Vagina (tissue), 2 donors: ENCODE data around the gene GTF3C1. TPM values are rescaled to one million over a fixed set of nuclear protein-coding genes. Genes with fewer than 3 reads are reported as not detected.

Experiments
- DNase-seq, 2 donors: peaks; one replicate each; pipeline ENCODE4 v3.0.0-alpha.2; 2017; ENCODE audit errors: extremely low spot score in 2 of 2
- H3K27ac ChIP-seq: fragments of 200-600 bp; sonication (generic); one replicate; pipeline ENCODE4 v1.5.1; 2019
- H3K27me3 ChIP-seq: fragments of 200-600 bp; sonication (generic); one replicate; pipeline ENCODE4 v1.5.1; 2019
- H3K36me3 ChIP-seq, 2 donors: fragments of 200-600 bp; sonication (generic); one replicate each; pipeline ENCODE4 v1.5.1; 2017 to 2019
- H3K4me1 ChIP-seq: fragments of 200-600 bp; sonication (generic); one replicate; pipeline ENCODE4 v1.5.1; 2019
- H3K4me3 ChIP-seq, 2 donors: fragments of 200-600 bp; sonication (generic); 1 replicate in 1 of 2; 2 replicates in 1 of 2; pipeline ENCODE4 v1.5.1; 2016 to 2019
- H3K9me3 ChIP-seq: fragments of 200-600 bp; sonication (generic); one replicate; pipeline ENCODE4 v1.5.1; 2019
- POLR2A ChIP-seq, 2 donors: fragments of 450-650 bp; IDR thresholded peaks; one replicate each; pipeline ENCODE4 v1.6.1; 2017; ENCODE audit warnings: antibody characterized with exemption in 2 of 2, mild to moderate bottlenecking in 2 of 2, moderate library complexity in 2 of 2
- POLR2AphosphoS5 ChIP-seq, 2 donors: sonication (generic); formaldehyde crosslinking; IDR thresholded peaks; one replicate each; pipeline ENCODE4 v1.9.0; 2017; ENCODE audit warnings: antibody characterized with exemption in 2 of 2, mild to moderate bottlenecking in 2 of 2, low read depth in 1 of 2; ENCODE audit not compliant: insufficient read depth in 1 of 2
- intact Hi-C: fragments of 100-400 bp; cut with DNase I; formaldehyde crosslinking; loops from one replicate; pipeline ENCODE4 v1.15.1; 2023
- total RNA-seq: library from RNA; depleted of rRNA; stranded (reverse); fragments of >200 nt; gene quantifications from one replicate; pipeline ENCODE4 v1.2.3, GENCODE V29; 2016
- TF ChIP-seq, protein P1 (sequence below), 3 experiments: fragments of 450-650 bp in 2 of 3; fragments of 200-600 bp in 1 of 3; sonication (generic) in 1 of 3; IDR thresholded peaks; one replicate each; pipeline ENCODE4 v1.5.1; 2017 to 2019; ENCODE audit warnings: antibody characterized with exemption in 3 of 3, mild to moderate bottlenecking in 2 of 3, moderate library complexity in 2 of 3

GTF3C1 gene
- total RNA-seq, 1 donor from 2014 or later = 133 TPM

DNA sequence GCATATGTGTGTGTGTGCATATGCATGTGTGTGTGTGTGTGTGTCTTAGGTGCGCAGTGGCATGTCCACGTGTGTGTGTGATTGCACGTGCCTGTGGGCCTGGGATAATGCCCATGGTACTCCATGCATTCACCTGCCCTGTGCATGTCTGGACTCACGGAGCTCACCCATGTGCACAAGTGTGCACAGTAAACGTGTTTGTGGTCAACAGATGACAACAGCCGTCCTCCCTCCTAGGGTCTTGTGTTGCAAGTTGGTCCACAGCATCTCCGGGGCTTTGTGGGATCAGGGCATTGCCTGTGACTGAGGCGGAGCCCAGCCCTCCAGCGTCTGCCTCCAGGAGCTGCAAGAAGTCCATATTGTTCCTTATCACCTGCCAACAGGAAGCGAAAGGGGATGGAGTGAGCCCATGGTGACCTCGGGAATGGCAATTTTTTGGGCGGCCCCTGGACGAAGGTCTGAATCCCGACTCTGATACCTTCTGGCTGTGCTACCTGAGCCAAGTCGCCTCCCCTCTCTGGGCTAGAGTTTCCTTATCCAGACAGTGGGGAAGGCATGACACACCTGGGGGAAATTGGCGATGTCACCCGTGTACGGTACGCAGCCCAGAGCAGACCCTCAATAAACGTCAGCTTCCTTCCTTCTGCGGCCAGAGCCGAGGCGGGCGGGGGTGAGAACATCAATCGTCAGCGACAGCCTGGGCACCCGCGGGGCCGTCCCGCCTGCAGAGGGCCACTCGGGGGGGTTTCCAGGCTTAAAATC lies 100.1 kb downstream of the GTF3C1 start:
- no peak for DNase-seq
- no peak overlapping the region for H3K27ac ChIP-seq
- H3K27me3 ChIP-seq = no peaks in the 10 kb centered on the region
- no peaks in the 10 kb centered on the region for H3K4me1 ChIP-seq
- TF ChIP-seq, protein P1, sequence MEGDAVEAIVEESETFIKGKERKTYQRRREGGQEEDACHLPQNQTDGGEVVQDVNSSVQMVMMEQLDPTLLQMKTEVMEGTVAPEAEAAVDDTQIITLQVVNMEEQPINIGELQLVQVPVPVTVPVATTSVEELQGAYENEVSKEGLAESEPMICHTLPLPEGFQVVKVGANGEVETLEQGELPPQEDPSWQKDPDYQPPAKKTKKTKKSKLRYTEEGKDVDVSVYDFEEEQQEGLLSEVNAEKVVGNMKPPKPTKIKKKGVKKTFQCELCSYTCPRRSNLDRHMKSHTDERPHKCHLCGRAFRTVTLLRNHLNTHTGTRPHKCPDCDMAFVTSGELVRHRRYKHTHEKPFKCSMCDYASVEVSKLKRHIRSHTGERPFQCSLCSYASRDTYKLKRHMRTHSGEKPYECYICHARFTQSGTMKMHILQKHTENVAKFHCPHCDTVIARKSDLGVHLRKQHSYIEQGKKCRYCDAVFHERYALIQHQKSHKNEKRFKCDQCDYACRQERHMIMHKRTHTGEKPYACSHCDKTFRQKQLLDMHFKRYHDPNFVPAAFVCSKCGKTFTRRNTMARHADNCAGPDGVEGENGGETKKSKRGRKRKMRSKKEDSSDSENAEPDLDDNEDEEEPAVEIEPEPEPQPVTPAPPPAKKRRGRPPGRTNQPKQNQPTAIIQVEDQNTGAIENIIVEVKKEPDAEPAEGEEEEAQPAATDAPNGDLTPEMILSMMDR (IDR thresholded peaks at IDR 0.05) = no peak
- H3K4me3 ChIP-seq = no peak overlapping the region
- peaks cover 2% of the 10 kb centered on the region for H3K9me3 ChIP-seq
- intact Hi-C loops = no loop called here
- no peaks in the 10 kb centered on the region for H3K36me3 ChIP-seq

DNA sequence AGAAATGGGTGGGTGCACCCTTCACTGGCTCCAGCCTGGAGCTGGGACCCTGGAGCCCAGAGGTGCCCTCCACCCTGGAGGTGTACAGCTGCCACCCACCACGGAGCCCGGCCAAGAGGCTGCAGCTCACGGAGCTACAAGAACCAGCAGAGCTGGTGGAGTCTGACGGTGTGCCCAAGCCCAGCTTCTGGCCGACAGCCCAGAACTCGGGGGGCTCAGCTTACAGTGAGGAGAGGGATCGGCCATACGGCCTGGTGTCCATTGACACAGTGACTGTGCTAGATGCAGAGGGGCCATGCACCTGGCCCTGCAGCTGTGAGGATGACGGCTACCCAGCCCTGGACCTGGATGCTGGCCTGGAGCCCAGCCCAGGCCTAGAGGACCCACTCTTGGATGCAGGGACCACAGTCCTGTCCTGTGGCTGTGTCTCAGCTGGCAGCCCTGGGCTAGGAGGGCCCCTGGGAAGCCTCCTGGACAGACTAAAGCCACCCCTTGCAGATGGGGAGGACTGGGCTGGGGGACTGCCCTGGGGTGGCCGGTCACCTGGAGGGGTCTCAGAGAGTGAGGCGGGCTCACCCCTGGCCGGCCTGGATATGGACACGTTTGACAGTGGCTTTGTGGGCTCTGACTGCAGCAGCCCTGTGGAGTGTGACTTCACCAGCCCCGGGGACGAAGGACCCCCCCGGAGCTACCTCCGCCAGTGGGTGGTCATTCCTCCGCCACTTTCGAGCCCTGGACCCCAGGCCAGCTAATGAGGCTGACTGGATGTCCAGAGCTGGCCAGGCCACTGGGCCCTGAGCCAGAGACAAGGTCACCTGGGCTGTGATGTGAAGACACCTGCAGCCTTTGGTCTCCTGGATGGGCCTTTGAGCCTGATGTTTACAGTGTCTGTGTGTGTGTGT lies 100.9 kb downstream of the GTF3C1 start:
- no peaks in the 10 kb centered on the region for H3K4me1 ChIP-seq
- intact Hi-C loops = no loop called here
- no peak overlapping the region for H3K27ac ChIP-seq
- peaks cover 8% of the 10 kb centered on the region for H3K9me3 ChIP-seq
- no peaks in the 10 kb centered on the region for H3K27me3 ChIP-seq
- H3K4me3 ChIP-seq = no peak overlapping the region
- TF ChIP-seq POLR2A (IDR thresholded peaks at IDR 0.05) = no peak
- TF ChIP-seq POLR2AphosphoS5 (IDR thresholded peaks at IDR 0.05; ENCODE audit: insufficient read depth in 1 of 2, low read depth in 1 of 2) = no peak
- TF ChIP-seq, protein P1 (IDR thresholded peaks at IDR 0.05) = no peak
- H3K36me3 ChIP-seq = no peaks in the 10 kb centered on the region
- DNase-seq = no peak

DNA sequence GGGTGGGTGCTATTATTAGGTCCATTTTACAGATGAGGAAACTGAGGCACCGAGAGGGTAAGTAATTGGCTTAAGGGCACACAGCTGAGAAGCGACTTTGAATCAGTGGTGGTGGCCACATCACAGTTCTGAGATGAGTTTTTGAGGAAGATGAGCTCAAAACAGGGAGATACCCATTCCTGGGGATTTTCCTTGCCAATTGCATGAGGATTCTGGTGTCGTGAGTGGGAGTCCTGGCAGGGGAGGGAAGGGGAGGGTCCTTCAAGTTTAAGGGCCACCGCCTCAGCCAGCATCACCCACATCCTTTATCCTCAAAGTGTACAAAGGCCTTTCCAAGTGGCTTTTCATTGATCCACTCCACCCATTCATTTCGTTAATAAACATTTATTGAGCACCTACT lies 102.4 kb downstream of the GTF3C1 start:
- TF ChIP-seq, protein P1 (IDR thresholded peaks at IDR 0.05) = no peak
- TF ChIP-seq POLR2A (IDR thresholded peaks at IDR 0.05) (no peak), POLR2AphosphoS5 (IDR thresholded peaks at IDR 0.05; ENCODE audit: insufficient read depth in 1 of 2, low read depth in 1 of 2) (no peak)
- Histone ChIP-seq H3K4me3 (no peak overlapping the region), H3K9me3 (peaks cover 8% of the 10 kb centered on the region), H3K36me3 (no peaks in the 10 kb centered on the region), H3K27me3 (no peaks in the 10 kb centered on the region), H3K4me1 (no peaks in the 10 kb centered on the region), H3K27ac (no peak overlapping the region)
- intact Hi-C loops = no loop called here
- DNase-seq = no peak

DNA sequence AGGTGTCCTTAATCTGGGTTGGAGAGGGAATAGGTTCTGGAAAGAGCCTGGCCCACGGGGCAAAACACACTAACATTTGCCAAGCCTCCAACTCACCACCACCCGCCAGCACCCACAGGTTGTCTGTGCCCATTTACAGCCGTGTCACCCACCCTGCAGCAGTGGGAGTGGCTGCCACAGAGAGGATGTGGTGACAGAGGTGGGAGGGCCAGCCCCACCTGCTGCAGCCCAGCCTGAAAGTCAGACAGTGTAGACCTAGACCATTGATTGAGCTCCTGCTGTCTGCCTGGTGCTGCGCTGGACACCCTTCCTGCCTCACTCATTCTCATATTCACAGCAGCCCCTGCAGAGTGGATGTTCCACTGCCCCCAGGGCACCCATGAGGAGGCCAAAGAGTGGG lies 103.0 kb downstream of the GTF3C1 start:
- intact Hi-C loops = no loop called here
- no peak for DNase-seq
- peak in 1 of 2 donors; percentile 28 for TF ChIP-seq POLR2AphosphoS5 (IDR thresholded peaks at IDR 0.05; ENCODE audit: insufficient read depth in 1 of 2, low read depth in 1 of 2)
- TF ChIP-seq, protein P1 (IDR thresholded peaks at IDR 0.05) = no peak
- Histone ChIP-seq H3K27me3 (no peaks in the 10 kb centered on the region), H3K36me3 (no peaks in the 10 kb centered on the region), H3K27ac (no peak overlapping the region), H3K9me3 (peaks cover 8% of the 10 kb centered on the region), H3K4me1 (no peaks in the 10 kb centered on the region), H3K4me3 (no peak overlapping the region)
